Dendritic cell treated with granulocyte-macrophage colony-stimulating factor and Interleukin-4, amounts not matched to agents 40 ng/mL and 50 ng/mL, for 4 days (primary cell): Measurements from ENCODE around the gene SRR.

Source experiments
- H3K27ac Mint-ChIP-seq: one replicate; pipeline ENCODE4 v1.8.0; 2022; ENCODE audit warnings: mild to moderate bottlenecking, mixed read lengths
- H3K27me3 Mint-ChIP-seq: one replicate; pipeline ENCODE4 v1.8.0; 2022; ENCODE audit warnings: mild to moderate bottlenecking, mixed read lengths
- H3K36me3 Mint-ChIP-seq: one replicate; pipeline ENCODE4 v1.8.0; 2022; ENCODE audit warnings: low read depth, mixed read lengths
- H3K4me1 Mint-ChIP-seq: one replicate; pipeline ENCODE4 v1.8.0; 2022; ENCODE audit warnings: low read depth, mixed read lengths
- H3K4me3 Mint-ChIP-seq: one replicate; pipeline ENCODE4 v1.8.0; 2022; ENCODE audit warnings: mild to moderate bottlenecking, moderate library complexity, mixed read lengths
- H3K9me3 Mint-ChIP-seq: one replicate; pipeline ENCODE4 v1.8.0; 2022; ENCODE audit warnings: mixed read lengths
- intact Hi-C: fragments of 100-400 bp; cut with micrococcal nuclease; formaldehyde crosslinking; loops from one replicate; pipeline ENCODE4 v1.15.0; 2022

Gene SRR

GRCh38 chr17:2343421-2343820 lies 39.7 kb downstream of the SRR start:
- H3K9me3 Mint-ChIP-seq: no peaks in the 10 kb centered on the region
- intact Hi-C loops: no loop called here
- H3K4me3 Mint-ChIP-seq: no peak overlapping the region
- H3K27me3 Mint-ChIP-seq: no peaks in the 10 kb centered on the region
- no peak overlapping the region for H3K27ac Mint-ChIP-seq
- H3K36me3 Mint-ChIP-seq: peaks cover 60% of the 10 kb centered on the region
- H3K4me1 Mint-ChIP-seq: peaks cover 2% of the 10 kb centered on the region

GRCh38 chr17:2344528-2344927 lies 40.8 kb downstream of the SRR start:
- Mint-ChIP-seq H3K9me3 (no peaks in the 10 kb centered on the region), H3K36me3 (peaks cover 63% of the 10 kb centered on the region), H3K4me3 (no peak overlapping the region), H3K27ac (no peak overlapping the region), H3K27me3 (no peaks in the 10 kb centered on the region), H3K4me1 (no peaks in the 10 kb centered on the region)
- intact Hi-C loops: no loop called here

DNA sequence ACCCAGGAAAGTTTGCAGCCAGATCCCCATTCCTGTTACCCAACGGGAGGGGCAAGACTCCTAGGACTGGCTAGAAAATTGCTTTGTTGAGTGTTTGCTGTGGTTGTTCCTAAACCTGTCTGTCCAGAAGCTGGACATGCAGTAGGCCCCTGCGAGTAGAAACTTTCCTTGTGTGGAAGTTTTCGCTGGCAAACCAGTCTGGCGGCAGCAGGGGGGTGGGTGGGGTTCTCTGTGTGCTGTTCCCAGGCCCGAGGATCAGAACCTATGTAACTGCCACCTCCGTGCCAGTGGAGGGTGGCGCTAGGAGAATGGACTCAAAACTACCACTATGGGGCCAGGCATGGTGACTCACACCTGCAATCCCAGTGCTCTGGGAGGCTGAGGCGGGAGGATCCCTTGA lies 42.7 kb downstream of the SRR start:
- Mint-ChIP-seq H3K9me3 (no peaks in the 10 kb centered on the region), H3K4me1 (no peaks in the 10 kb centered on the region), H3K4me3 (no peak overlapping the region)

GRCh38 chr17:2347805-2348685 lies 44.3 kb downstream of the SRR start:
- H3K27ac Mint-ChIP-seq: no peak overlapping the region
- H3K9me3 Mint-ChIP-seq: no peaks in the 10 kb centered on the region
- H3K4me1 Mint-ChIP-seq: no peaks in the 10 kb centered on the region
- no peaks in the 10 kb centered on the region for H3K27me3 Mint-ChIP-seq
- intact Hi-C loops: no loop called here
- peaks cover 63% of the 10 kb centered on the region for H3K36me3 Mint-ChIP-seq
- no peak overlapping the region for H3K4me3 Mint-ChIP-seq

More for the DNA sequence above, 42.7 kb downstream of the SRR start:
- Mint-ChIP-seq H3K27ac (no peak overlapping the region), H3K27me3 (no peaks in the 10 kb centered on the region), H3K36me3 (peaks cover 69% of the 10 kb centered on the region)
- intact Hi-C loops: no loop called here

GRCh38 chr17:2351269-2351668 lies 47.5 kb downstream of the SRR start:
- Mint-ChIP-seq H3K4me1 (no peaks in the 10 kb centered on the region), H3K36me3 (peaks cover 30% of the 10 kb centered on the region), H3K27ac (no peak overlapping the region), H3K9me3 (no peaks in the 10 kb centered on the region), H3K27me3 (no peaks in the 10 kb centered on the region), H3K4me3 (no peak overlapping the region)
- intact Hi-C loops: no loop called here

GRCh38 chr17:2354311-2354710 lies 50.6 kb downstream of the SRR start:
- no peak overlapping the region for H3K27ac Mint-ChIP-seq
- H3K4me3 Mint-ChIP-seq: no peak overlapping the region
- no peaks in the 10 kb centered on the region for H3K4me1 Mint-ChIP-seq
- no peaks in the 10 kb centered on the region for H3K9me3 Mint-ChIP-seq
- peaks cover 35% of the 10 kb centered on the region for H3K36me3 Mint-ChIP-seq
- no peaks in the 10 kb centered on the region for H3K27me3 Mint-ChIP-seq
- intact Hi-C loops: no loop called here

DNA sequence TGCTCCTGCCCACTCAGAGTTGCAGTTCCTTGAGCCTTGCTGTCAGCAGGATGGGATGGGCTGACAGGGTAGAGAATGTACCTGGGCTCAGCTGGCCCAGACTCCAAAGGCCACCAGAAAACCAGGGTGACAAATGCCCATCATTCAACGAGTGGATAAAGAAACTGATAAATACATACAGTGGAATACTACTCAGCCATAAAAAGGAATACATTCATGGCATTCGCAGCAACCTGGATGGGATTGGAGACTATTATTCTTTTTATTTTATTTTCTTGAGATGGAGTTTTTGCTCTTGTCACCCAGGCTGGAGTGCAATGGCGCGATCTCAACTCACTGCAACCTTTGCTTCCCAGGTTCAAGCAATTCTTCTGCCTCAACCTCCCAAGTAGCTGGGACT lies 53.5 kb downstream of the SRR start:
- Mint-ChIP-seq H3K4me1 (no peaks in the 10 kb centered on the region), H3K9me3 (no peaks in the 10 kb centered on the region), H3K4me3 (no peak overlapping the region), H3K36me3 (peaks cover 45% of the 10 kb centered on the region), H3K27ac (no peak overlapping the region), H3K27me3 (no peaks in the 10 kb centered on the region)
- intact Hi-C loops: no loop called here

- H3K27ac Mint-ChIP-seq: no peak overlapping the region
These were observed 54.2 kb downstream of the SRR start for GRCh38 chr17:2357931-2358434.

GRCh38 chr17:2361010-2361760 lies 57.4 kb downstream of the SRR start:
- Mint-ChIP-seq H3K27me3 (no peaks in the 10 kb centered on the region), H3K4me3 (no peak overlapping the region), H3K27ac (no peak overlapping the region), H3K36me3 (peaks cover 81% of the 10 kb centered on the region), H3K4me1 (no peaks in the 10 kb centered on the region), H3K9me3 (no peaks in the 10 kb centered on the region)
- intact Hi-C loops: no loop called here

More at GRCh38 chr17:2357931-2358434, 54.2 kb downstream of the SRR start:
- H3K9me3 Mint-ChIP-seq: no peaks in the 10 kb centered on the region
- H3K27me3 Mint-ChIP-seq: no peaks in the 10 kb centered on the region
- H3K36me3 Mint-ChIP-seq: peaks cover 49% of the 10 kb centered on the region
- intact Hi-C loops: no loop called here
- no peak overlapping the region for H3K4me3 Mint-ChIP-seq
- H3K4me1 Mint-ChIP-seq: no peaks in the 10 kb centered on the region

DNA sequence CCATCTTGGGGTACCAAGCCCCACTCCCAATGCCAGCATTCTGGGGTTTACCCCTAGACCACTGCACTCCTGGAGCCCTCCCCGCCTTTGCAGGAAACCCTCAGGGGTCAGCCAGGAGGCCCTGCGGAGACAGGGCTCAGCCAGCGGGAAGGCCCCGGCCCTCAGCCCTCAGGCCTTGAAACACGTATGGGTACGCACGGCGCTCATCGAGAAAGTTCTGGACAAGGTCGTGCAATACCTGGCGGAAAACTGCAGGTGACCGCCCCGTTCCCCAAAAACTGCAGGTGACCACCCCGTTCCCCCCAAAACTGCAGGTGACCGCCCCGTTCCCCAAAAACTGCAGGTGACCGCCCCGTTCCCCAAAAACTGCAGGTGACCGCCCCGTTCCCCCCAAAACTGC lies 58.3 kb downstream of the SRR start:
- Mint-ChIP-seq H3K27me3 (no peaks in the 10 kb centered on the region), H3K9me3 (no peaks in the 10 kb centered on the region), H3K4me1 (no peaks in the 10 kb centered on the region), H3K27ac (no peak overlapping the region), H3K4me3 (no peak overlapping the region), H3K36me3 (peaks cover 90% of the 10 kb centered on the region)
- intact Hi-C loops: no loop called here

DNA sequence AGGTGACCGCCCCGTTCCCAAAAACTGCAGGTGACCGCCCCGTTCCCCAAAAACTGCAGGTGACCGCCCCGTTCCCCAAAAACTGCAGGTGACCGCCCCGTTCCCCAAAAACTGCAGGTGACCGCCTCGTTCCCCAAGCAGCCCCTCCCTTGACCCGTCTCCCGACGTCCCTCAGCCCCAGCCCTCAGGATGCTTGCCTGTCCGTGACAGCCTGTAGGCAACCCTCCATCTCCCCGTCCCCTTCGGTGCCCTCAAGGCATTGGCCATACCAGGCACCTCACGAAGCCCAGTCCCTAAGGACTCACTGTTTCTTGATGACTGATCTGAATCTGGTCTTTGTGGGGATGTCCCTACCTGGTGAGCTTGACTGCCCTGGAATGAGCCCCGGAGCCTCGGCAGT lies 58.7 kb downstream of the SRR start:
- H3K4me3 Mint-ChIP-seq: no peak overlapping the region
- H3K4me1 Mint-ChIP-seq: no peaks in the 10 kb centered on the region
- no peak overlapping the region for H3K27ac Mint-ChIP-seq
- H3K9me3 Mint-ChIP-seq: no peaks in the 10 kb centered on the region
- intact Hi-C loops: no loop called here
- H3K27me3 Mint-ChIP-seq: no peaks in the 10 kb centered on the region
- H3K36me3 Mint-ChIP-seq: peaks cover 93% of the 10 kb centered on the region

- H3K27ac Mint-ChIP-seq: no peak overlapping the region
- intact Hi-C loops: no loop called here
- no peaks in the 10 kb centered on the region for H3K9me3 Mint-ChIP-seq
- no peak overlapping the region for H3K4me3 Mint-ChIP-seq
- H3K4me1 Mint-ChIP-seq: no peaks in the 10 kb centered on the region
- H3K27me3 Mint-ChIP-seq: no peaks in the 10 kb centered on the region
- peaks cover 93% of the 10 kb centered on the region for H3K36me3 Mint-ChIP-seq
These were observed 59.1 kb downstream of the SRR start for GRCh38 chr17:2362881-2363280.

DNA sequence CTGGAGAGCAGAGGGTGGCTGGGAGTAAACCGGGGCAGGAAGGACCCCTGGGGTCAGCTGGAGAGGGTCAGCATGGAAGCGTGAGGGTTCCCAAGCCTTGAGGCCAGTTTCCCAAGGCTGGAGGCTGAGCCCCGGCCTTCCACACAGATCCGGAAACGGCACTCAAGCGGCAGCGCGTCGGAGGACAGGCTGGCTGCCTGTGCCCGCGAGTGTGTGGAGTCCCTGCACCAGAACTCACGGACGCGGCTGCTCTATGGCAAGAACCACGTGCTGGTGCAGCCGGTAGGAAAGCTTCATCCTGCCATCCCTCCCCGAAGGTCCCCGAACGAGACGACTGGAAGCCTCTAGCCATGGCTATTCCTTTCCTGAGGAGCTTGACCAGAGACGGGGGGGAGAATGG lies 59.6 kb downstream of the SRR start:
- Mint-ChIP-seq H3K27me3 (no peaks in the 10 kb centered on the region), H3K4me1 (no peaks in the 10 kb centered on the region), H3K27ac (no peak overlapping the region), H3K9me3 (no peaks in the 10 kb centered on the region), H3K36me3 (peaks cover 96% of the 10 kb centered on the region), H3K4me3 (no peak overlapping the region)
- intact Hi-C loops: no loop called here
